Subcutaneous adipose tissue (tissue), 1 donor: ENCODE results near the gene SORL1-AS1.

Source experiments
- CTCF ChIP-seq: fragments of 450-650 bp; IDR thresholded peaks from one replicate; pipeline ENCODE4 v1.5.1; 2016; ENCODE audit warnings: low read depth, mild to moderate bottlenecking, control low read depth, antibody characterized with exemption, moderate library complexity

The SORL1-AS1 gene

GRCh38 chr11:121419836-121420235, 32.9 kb downstream of the SORL1-AS1 start:
- TF ChIP-seq CTCF: no peak

- no peak for TF ChIP-seq CTCF
These were observed 34.1 kb downstream of the SORL1-AS1 start for GRCh38 chr11:121418625-121419114.

- TF ChIP-seq CTCF: no peak
These were observed 35.2 kb downstream of the SORL1-AS1 start for GRCh38 chr11:121417607-121418006.

GRCh38 chr11:121417055-121417551, 35.7 kb downstream of the SORL1-AS1 start:
- no peak for TF ChIP-seq CTCF

- no peak for TF ChIP-seq CTCF
These were observed 36.9 kb downstream of the SORL1-AS1 start for GRCh38 chr11:121415856-121416255.

GRCh38 chr11:121414141-121414913, 38.4 kb downstream of the SORL1-AS1 start:
- no peak for TF ChIP-seq CTCF

- no peak for TF ChIP-seq CTCF
These were observed 39.9 kb downstream of the SORL1-AS1 start for GRCh38 chr11:121412711-121413415.
